ENCODE measurements around the gene A3GALT2.

A3GALT2 gene

GRCh38 chr1:33280091-33280661, 40.7 kb downstream of the A3GALT2 start:
- CTCF ChIA-PET: interaction anchor here (3.4 kb wide), 1 partner anchor 15 kb away, joined by 17 read pairs; no protein-coding TSS in a partner anchor
- POLR2A ChIA-PET: no interaction called here

GRCh38 chr1:33277488-33278084, 43.3 kb downstream of the A3GALT2 start:
- TF ChIP-seq CTCF (IDR thresholded peaks at IDR 0.05; ENCODE audit: control extremely low read depth, extremely low read depth, low read depth, missing control alignments): no peak
- no peak for DNase-seq (ENCODE audit: extremely low spot score)
- ChIA-PET CTCF (interaction anchor here (1.7 to 2.1 kb wide), 2 partner anchors 18 to 20 kb away, joined by 11 to 15 read pairs; no protein-coding TSS in a partner anchor), POLR2A (no interaction called here)

More at GRCh38 chr1:33280091-33280661, 40.7 kb downstream of the A3GALT2 start:
- no peak for TF ChIP-seq CTCF (IDR thresholded peaks at IDR 0.05; ENCODE audit: control extremely low read depth, extremely low read depth, low read depth, missing control alignments)
- DNase-seq (ENCODE audit: extremely low spot score): no peak

- TF ChIP-seq CTCF (IDR thresholded peaks at IDR 0.05; ENCODE audit: control extremely low read depth, extremely low read depth, low read depth, missing control alignments): no peak
These were observed 44.2 kb downstream of the A3GALT2 start for GRCh38 chr1:33276573-33277298.

GRCh38 chr1:33275706-33276572, 45.0 kb downstream of the A3GALT2 start:
- CTCF ChIA-PET: interaction anchor here (2.4 kb wide), 1 partner anchor 19 kb away, joined by 13 read pairs; no protein-coding TSS in a partner anchor
- TF ChIP-seq CTCF (IDR thresholded peaks at IDR 0.05; ENCODE audit: control extremely low read depth, extremely low read depth, low read depth, missing control alignments): no peak
- no peak for DNase-seq (ENCODE audit: extremely low spot score)
- POLR2A ChIA-PET: no interaction called here

More at GRCh38 chr1:33276573-33277298, 44.2 kb downstream of the A3GALT2 start:
- POLR2A ChIA-PET: no interaction called here
- DNase-seq (ENCODE audit: extremely low spot score): no peak
- CTCF ChIA-PET: interaction anchor here (2.1 kb wide), 1 partner anchor 21 kb away, joined by 11 read pairs; no protein-coding TSS in a partner anchor

- no peak for TF ChIP-seq CTCF (IDR thresholded peaks at IDR 0.05; ENCODE audit: control extremely low read depth, extremely low read depth, low read depth, missing control alignments)
- CTCF ChIA-PET: interaction anchor here (2.4 kb wide), 1 partner anchor 20 kb away, joined by 13 read pairs; no protein-coding TSS in a partner anchor
- no peak for DNase-seq (ENCODE audit: extremely low spot score)
- POLR2A ChIA-PET: no interaction called here
These were observed 45.7 kb downstream of the A3GALT2 start for GRCh38 chr1:33275195-33275594.

GRCh38 chr1:33274446-33274845, 46.5 kb downstream of the A3GALT2 start:
- no peak for TF ChIP-seq CTCF (IDR thresholded peaks at IDR 0.05; ENCODE audit: control extremely low read depth, extremely low read depth, low read depth, missing control alignments)
- no peak for DNase-seq (ENCODE audit: extremely low spot score)
- ChIA-PET CTCF (interaction anchor here (2.4 kb wide), 1 partner anchor 20 kb away, joined by 13 read pairs; no protein-coding TSS in a partner anchor), POLR2A (no interaction called here)
